ENCODE measurements around the gene C22orf39.
A peak's percentile ranks its signal among the peaks of the same experiment; 100 is the strongest.

C22orf39 gene

GRCh38 chr22:19447330-19448075 lies at the start of gene C22orf39:
Gene C22orf39 (minus strand): TSS chr22:19447711. CDS start chr22:19447688, 23 bp downstream.
- DNase-seq (ENCODE audit: low read depth in 2 of 3, low spot score in 1 of 3), result peak; percentile 76 to 87 (median 81)

- DNase-seq (ENCODE audit: low read depth in 2 of 3, low spot score in 1 of 3), result no peak
These were observed 49.7 kb upstream of the C22orf39 start for GRCh38 chr22:19497245-19497644.

GRCh38 chr22:19496324-19496630 lies 48.8 kb upstream of the C22orf39 start:
- no peak for DNase-seq (ENCODE audit: low read depth in 2 of 3, low spot score in 1 of 3)

- DNase-seq (ENCODE audit: low read depth in 2 of 3, low spot score in 1 of 3), result no peak
These were observed 48.2 kb upstream of the C22orf39 start for GRCh38 chr22:19495562-19496323.

- DNase-seq (ENCODE audit: low read depth in 2 of 3, low spot score in 1 of 3), result no peak
These were observed 47.2 kb upstream of the C22orf39 start for GRCh38 chr22:19494676-19495173.

- no peak for DNase-seq (ENCODE audit: low read depth in 2 of 3, low spot score in 1 of 3)
These were observed 46.6 kb upstream of the C22orf39 start for GRCh38 chr22:19494001-19494560.

- no peak for DNase-seq (ENCODE audit: low read depth in 2 of 3, low spot score in 1 of 3)
These were observed 45.1 kb upstream of the C22orf39 start for GRCh38 chr22:19492504-19493174.

GRCh38 chr22:19490628-19491230 lies 43.2 kb upstream of the C22orf39 start:
- no peak for DNase-seq (ENCODE audit: low read depth in 2 of 3, low spot score in 1 of 3)

GRCh38 chr22:19488884-19489843 lies 41.7 kb upstream of the C22orf39 start:
- DNase-seq (ENCODE audit: low read depth in 2 of 3, low spot score in 1 of 3), result no peak

GRCh38 chr22:19488285-19488684 lies 40.8 kb upstream of the C22orf39 start:
- no peak for DNase-seq (ENCODE audit: low read depth in 2 of 3, low spot score in 1 of 3)

GRCh38 chr22:19483481-19484244 lies 36.2 kb upstream of the C22orf39 start:
- no peak for DNase-seq (ENCODE audit: low read depth in 2 of 3, low spot score in 1 of 3)

- DNase-seq (ENCODE audit: low read depth in 2 of 3, low spot score in 1 of 3), result no peak
These were observed 34.8 kb upstream of the C22orf39 start for GRCh38 chr22:19482297-19482696.

- no peak for DNase-seq (ENCODE audit: low read depth in 2 of 3, low spot score in 1 of 3)
These were observed 33.3 kb upstream of the C22orf39 start for GRCh38 chr22:19480789-19481188.

- no peak for DNase-seq (ENCODE audit: low read depth in 2 of 3, low spot score in 1 of 3)
These were observed 32.7 kb upstream of the C22orf39 start for GRCh38 chr22:19480173-19480568.

GRCh38 chr22:19479355-19480172 lies 32.1 kb upstream of the C22orf39 start, which contains the start of gene CDC45:
Gene CDC45 (plus strand): TSS chr22:19479920. CDS start chr22:19479969, 49 bp downstream.
- peak; percentile 87 to 90 (median 90) for DNase-seq (ENCODE audit: low read depth in 2 of 3, low spot score in 1 of 3)

GRCh38 chr22:19478901-19479354 lies 31.4 kb upstream of the C22orf39 start, which contains the start of gene UFD1:
Gene UFD1 (minus strand): TSS chr22:19479193. CDS start chr22:19479085, 108 bp downstream.
- peak; percentile 68 to 74 (median 69) for DNase-seq (ENCODE audit: low read depth in 2 of 3, low spot score in 1 of 3)

GRCh38 chr22:19478045-19478900 lies 30.8 kb upstream of the C22orf39 start:
- no peak for DNase-seq (ENCODE audit: low read depth in 2 of 3, low spot score in 1 of 3)

Data from stimulated activated CD4-positive, alpha-beta T cell treated with anti-CD3 and anti-CD28 coated beads, Interleukin-12 subunit alpha, Interleukin-12 subunit beta, amount 100 ng/mL, for 48 hours (primary cell).